NOMO-1 (cell line): ENCODE data around the gene S1PR3.

Experiments used
- DNase-seq, 2 experiments: peaks; one replicate each; lab custom pipeline; 2025; ENCODE audit not compliant: unreplicated experiment in 2 of 2; lab: John Stamatoyannopoulos, UW

S1PR3 gene

GRCh38 chr9:89006996-89007967, 16.0 kb downstream of the S1PR3 start:
- DNase-seq = no peak

GRCh38 chr9:89008055-89008743, 16.9 kb downstream of the S1PR3 start:
- DNase-seq = no peak

GRCh38 chr9:89008744-89009545, 17.7 kb downstream of the S1PR3 start:
- DNase-seq = peak in 1 of 2 experiments; percentile 31

- DNase-seq = no peak
Observed at GRCh38 chr9:89009546-89009840, 18.2 kb downstream of the S1PR3 start.

- no peak for DNase-seq
Observed at GRCh38 chr9:89010056-89010455, 18.8 kb downstream of the S1PR3 start.

GRCh38 chr9:89010526-89011111, 19.4 kb downstream of the S1PR3 start:
- DNase-seq = no peak

- no peak for DNase-seq
Observed at GRCh38 chr9:89011683-89012082, 20.4 kb downstream of the S1PR3 start.

GRCh38 chr9:89012294-89013042, 21.2 kb downstream of the S1PR3 start:
- DNase-seq = no peak

GRCh38 chr9:89013660-89014059, 22.4 kb downstream of the S1PR3 start:
- DNase-seq = no peak

GRCh38 chr9:89014153-89014552, 22.9 kb downstream of the S1PR3 start:
- DNase-seq = no peak

GRCh38 chr9:89015336-89015735, 24.1 kb downstream of the S1PR3 start:
- no peak for DNase-seq

GRCh38 chr9:89020754-89021153, 29.5 kb downstream of the S1PR3 start:
- DNase-seq = no peak

- DNase-seq = no peak
Observed at GRCh38 chr9:89021154-89021803, 30.0 kb downstream of the S1PR3 start.

GRCh38 chr9:89022001-89022759, 30.9 kb downstream of the S1PR3 start:
- DNase-seq = no peak

GRCh38 chr9:89022902-89023301, 31.6 kb downstream of the S1PR3 start:
- DNase-seq = no peak

- peak in 1 of 2 experiments; percentile 4 for DNase-seq
Observed at GRCh38 chr9:89023740-89024139, 32.5 kb downstream of the S1PR3 start.

- DNase-seq = no peak
Observed at GRCh38 chr9:89024727-89025126, 33.5 kb downstream of the S1PR3 start.

- no peak for DNase-seq
Observed at GRCh38 chr9:89025553-89025952, 34.3 kb downstream of the S1PR3 start.

GRCh38 chr9:89026876-89027275, 35.6 kb downstream of the S1PR3 start:
- peak in 1 of 2 experiments; percentile 1 for DNase-seq
